ENCODE data around the gene F2R. TPM values are rescaled to one million over a fixed set of nuclear protein-coding genes. Genes with fewer than 3 reads are reported as not detected.
"Not testable (repeated sequence)": the region's sequence is repeated elsewhere in the genome, so short reads cannot be mapped to it uniquely, and the experiment has no call there.

The F2R gene
- total and polyA plus RNA-seq, 12 donors, result 3.1 to 20.9 (median 11.1) TPM

DNA sequence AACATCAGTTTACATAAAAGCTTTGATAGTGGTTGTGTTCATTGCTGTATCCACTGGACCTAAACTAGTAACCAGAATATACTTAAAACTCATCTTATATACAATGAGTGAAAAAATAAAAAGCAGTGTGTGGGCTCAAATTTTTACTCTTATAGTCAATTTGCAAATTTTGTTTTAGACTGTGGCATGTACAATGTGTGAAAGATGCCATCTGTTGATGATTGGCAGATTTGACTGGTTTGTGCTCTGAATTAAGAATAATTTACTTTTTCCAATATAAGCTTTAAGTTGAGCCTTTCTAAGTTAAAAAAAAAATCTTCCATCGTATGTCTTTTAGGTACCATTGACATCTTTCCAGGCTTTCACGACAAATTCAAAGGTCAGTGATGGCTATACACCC is 60.5 kb downstream of the F2R start:
- DNase-seq (no peak), ATAC-seq (no peak)
- H3K4me1 ChIP-seq, result peaks cover 0 to 23% (median 0%) of the 10 kb centered on the region in 9 donors
- no peaks in the 10 kb centered on the region for H3K36me3 ChIP-seq
- H3K27me3 ChIP-seq, result no peaks in the 10 kb centered on the region
- H3K27ac ChIP-seq, result no peak overlapping the region
- intact Hi-C loops (cut with DNase I), result loop anchor here in 6 of 10 donors (2.0 to 10.0 kb wide), 6 partner anchors 62 to 176 kb away; partner anchors contain the start of gene F2R (in 1 of the 6)
- TF ChIP-seq CTCF (IDR thresholded peaks at IDR 0.05), result no peak
- H3K9me3 ChIP-seq, result no peaks in the 10 kb centered on the region
- H3K4me3 ChIP-seq, result no peak overlapping the region
- WGBS, 2 donors, result 84 to 92% methylated on average over 2 of the region's 2 CpGs

DNA sequence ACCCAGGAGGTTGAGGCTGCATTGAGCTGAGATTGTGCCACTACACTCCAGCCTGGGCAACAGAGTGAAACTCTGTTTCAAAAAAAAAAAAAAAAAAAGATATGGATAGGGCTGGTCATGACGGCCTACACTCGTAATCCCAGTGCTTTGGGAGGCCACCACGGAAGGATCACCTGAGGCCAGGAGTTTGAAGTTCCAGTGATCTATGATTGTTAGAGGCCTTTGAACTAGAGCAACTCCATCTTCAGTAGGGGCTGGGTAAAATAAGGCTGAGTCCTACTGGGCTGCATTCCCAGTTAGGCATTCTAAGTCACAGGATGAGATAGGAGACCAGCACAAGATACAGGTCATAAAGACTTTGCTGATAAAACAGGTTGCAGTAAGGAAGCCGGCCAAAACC is 64.7 kb downstream of the F2R start:
- peaks cover 0 to 11% (median 0%) of the 10 kb centered on the region in 9 donors for H3K4me1 ChIP-seq
- 96 to 97% methylated on average over 4 of the region's 4 CpGs for WGBS, 2 donors
- intact Hi-C loops (cut with DNase I); H3K4me3 ChIP-seq; ATAC-seq; H3K27me3 ChIP-seq; DNase-seq; H3K27ac ChIP-seq; H3K36me3 ChIP-seq; H3K9me3 ChIP-seq: not testable (repeated sequence)

DNA sequence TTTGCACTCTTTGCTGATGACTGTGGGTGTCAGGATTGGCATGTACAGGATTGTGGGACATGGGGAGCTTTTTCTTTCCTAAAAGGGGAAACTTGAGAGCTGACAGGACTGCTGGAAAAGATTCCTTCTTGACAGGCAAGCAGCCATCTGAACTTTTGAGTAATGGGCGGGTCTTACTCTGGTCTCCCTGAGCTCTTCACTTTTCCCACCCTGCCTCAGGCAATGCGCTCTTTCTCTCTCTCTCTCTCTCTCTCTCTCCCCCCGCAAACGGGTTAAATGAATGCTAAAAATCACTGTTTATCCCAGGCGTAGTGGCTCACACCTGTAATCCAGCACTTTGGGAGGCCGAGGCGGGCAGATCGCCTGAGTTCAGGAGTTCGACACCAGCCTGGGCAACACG is 65.8 kb downstream of the F2R start:
- no peak for DNase-seq
- no peaks in the 10 kb centered on the region for H3K36me3 ChIP-seq
- H3K27ac ChIP-seq, result no peak overlapping the region
- no peaks in the 10 kb centered on the region for H3K9me3 ChIP-seq
- H3K4me3 ChIP-seq, result no peak overlapping the region
- intact Hi-C loops (cut with DNase I), result no loop called here
- ATAC-seq, result no peak
- WGBS, 2 donors, result 93 to 94% methylated on average over 10 of the region's 10 CpGs
- H3K4me1 ChIP-seq, result peaks cover 0 to 11% (median 1%) of the 10 kb centered on the region in 9 donors
- H3K27me3 ChIP-seq, result no peaks in the 10 kb centered on the region
- no peak for TF ChIP-seq CTCF (IDR thresholded peaks at IDR 0.05)

DNA sequence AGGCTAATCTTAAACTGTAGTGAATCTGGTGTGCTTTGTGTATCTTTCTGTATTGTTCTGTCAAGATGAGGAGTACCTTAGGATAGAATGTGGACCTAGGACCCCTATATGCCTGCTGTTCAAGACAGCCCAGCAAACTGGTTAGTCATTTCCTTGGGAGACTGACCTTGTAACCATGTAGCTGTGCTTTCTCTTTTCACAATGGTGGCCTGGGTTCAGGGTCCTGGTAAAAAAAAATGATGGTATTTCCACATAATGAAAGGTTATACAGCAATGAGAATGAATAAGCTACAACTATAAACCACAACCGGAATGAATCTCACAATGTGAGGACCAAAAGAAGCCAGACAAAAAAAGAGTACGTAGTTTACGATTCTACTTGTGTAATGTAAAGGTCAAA is 66.5 kb downstream of the F2R start:
- WGBS, 2 donors, result 93 to 97% methylated on average over 3 of the region's 3 CpGs
- peaks cover 0 to 12% (median 7%) of the 10 kb centered on the region in 9 donors for H3K4me1 ChIP-seq
- H3K9me3 ChIP-seq, result no peaks in the 10 kb centered on the region
- no peaks in the 10 kb centered on the region for H3K36me3 ChIP-seq
- no peak for DNase-seq
- H3K27ac ChIP-seq, result no peak overlapping the region
- ATAC-seq, result no peak
- TF ChIP-seq CTCF (IDR thresholded peaks at IDR 0.05), result no peak
- H3K27me3 ChIP-seq, result no peaks in the 10 kb centered on the region
- no peak overlapping the region for H3K4me3 ChIP-seq
- intact Hi-C loops (cut with DNase I), result no loop called here

Other genes with a start within 250 kb of the F2R start
- gene F2RL2, start 92.7 kb upstream of the F2R start, total RNA-seq, result 1 to 10 TPM in 2 of 10 donors, under 1 TPM in 8; 0.12 to 1.5 (median 0.45) TPM
- under 1 TPM; 0.15 to 0.30 TPM for gene F2RL2, start 92.7 kb upstream of the F2R start, polyA plus RNA-seq
- 1 to 10 TPM in 4 of 10 donors, under 1 TPM in 6; 0.56 to 2.6 (median 0.91) TPM for gene F2RL1, start 102.9 kb downstream of the F2R start, total RNA-seq
- gene F2RL1, start 102.9 kb downstream of the F2R start, polyA plus RNA-seq, result 1 to 10 TPM in 1 of 2 donors, under 1 TPM in 1; 0.66 to 3.9 TPM
- gene S100Z, start 133.9 kb downstream of the F2R start, total RNA-seq, result under 1 TPM in 1 of 10 donors, not detected in 9; 0.22 TPM
- gene S100Z, start 133.9 kb downstream of the F2R start, polyA plus RNA-seq, result under 1 TPM in 1 of 2 donors, not detected in 1; 0.03 TPM
- gene CRHBP, start 236.9 kb downstream of the F2R start, total RNA-seq, result 1 to 10 TPM in 7 of 10 donors, under 1 TPM in 2, not detected in 1; 0.66 to 4.9 (median 2.7) TPM
- 1 to 10 TPM in 1 of 2 donors, under 1 TPM in 1; 0.38 to 1.5 TPM for gene CRHBP, start 236.9 kb downstream of the F2R start, polyA plus RNA-seq

Measured in heart right ventricle (tissue), 16 donors.